Measurements from ENCODE around the gene ST3GAL4. TPM values are rescaled to one million over a fixed set of nuclear protein-coding genes. Genes with fewer than 3 reads are reported as not detected.

Gene ST3GAL4
- total RNA-seq, 1 experiment from 2014 or later: 5.8 TPM

DNA sequence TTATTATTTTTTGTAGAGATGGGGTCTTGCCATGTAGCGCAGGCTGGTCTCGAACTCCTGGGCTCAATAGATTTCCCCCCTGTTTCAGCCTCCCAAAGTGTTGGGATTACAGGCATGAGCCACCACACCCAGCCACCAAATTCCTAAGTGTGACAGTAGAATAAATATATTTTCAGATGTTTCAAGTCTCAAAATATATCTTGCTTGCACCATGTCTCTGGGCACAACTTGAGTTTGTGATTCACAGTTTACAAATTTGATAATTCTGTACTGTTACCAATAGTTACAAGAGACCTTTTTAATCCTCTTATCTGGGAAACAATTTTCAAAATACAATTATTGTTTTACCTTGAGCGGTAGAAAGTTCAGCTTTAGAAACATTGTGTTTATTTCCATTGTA is 32.5 kb upstream of the ST3GAL4 start:
- H3K4me3 ChIP-seq (ENCODE audit: low read length): no peak overlapping the region
- H3K36me3 ChIP-seq (ENCODE audit: insufficient read depth, low read length): no peaks in the 10 kb centered on the region
- H3K4me1 ChIP-seq (ENCODE audit: low read length): no peaks in the 10 kb centered on the region
- H3K4me2 ChIP-seq (ENCODE audit: low read depth, low read length, poor library complexity, severe bottlenecking): no peak overlapping the region
- H3K9me2 ChIP-seq (replicated peaks; ENCODE audit: insufficient read depth, low read length): no peaks in the 10 kb centered on the region
- H2AFZ ChIP-seq (ENCODE audit: low read length): no peak overlapping the region
- no peak for DNase-seq
- H3K27me3 ChIP-seq (ENCODE audit: low read length): no peaks in the 10 kb centered on the region
- no peaks in the 10 kb centered on the region for H4K20me1 ChIP-seq (ENCODE audit: insufficient read depth, low read depth, low read length)
- no peaks in the 10 kb centered on the region for H3K9me3 ChIP-seq (ENCODE audit: low read length)
- no peak overlapping the region for H3K27ac ChIP-seq (ENCODE audit: low read length)
- no peak overlapping the region for H3K9ac ChIP-seq (ENCODE audit: low read length)
- peaks cover 6% of the 10 kb centered on the region; the same call in 1 of the 2 replicates for H3K79me2 ChIP-seq (ENCODE audit: low read length)

- peaks cover 4% of the 10 kb centered on the region; the same call in 1 of the 2 replicates for H3K79me2 ChIP-seq (ENCODE audit: low read length)
- H3K27me3 ChIP-seq (ENCODE audit: low read length): no peaks in the 10 kb centered on the region
- H3K9ac ChIP-seq (ENCODE audit: low read length): no peak overlapping the region
- no peak overlapping the region for H3K4me3 ChIP-seq (ENCODE audit: low read length)
- DNase-seq: no peak
- no peaks in the 10 kb centered on the region for H3K9me2 ChIP-seq (replicated peaks; ENCODE audit: insufficient read depth, low read length)
- H4K20me1 ChIP-seq (ENCODE audit: insufficient read depth, low read depth, low read length): no peaks in the 10 kb centered on the region
- H3K27ac ChIP-seq (ENCODE audit: low read length): no peak overlapping the region
- no peaks in the 10 kb centered on the region for H3K36me3 ChIP-seq (ENCODE audit: insufficient read depth, low read length)
- no peak overlapping the region for H2AFZ ChIP-seq (ENCODE audit: low read length)
- no peak overlapping the region for H3K4me2 ChIP-seq (ENCODE audit: low read depth, low read length, poor library complexity, severe bottlenecking)
- H3K9me3 ChIP-seq (ENCODE audit: low read length): no peaks in the 10 kb centered on the region
- H3K4me1 ChIP-seq (ENCODE audit: low read length): no peaks in the 10 kb centered on the region
Observed at GRCh38 chr11:126327281-126328000, 28.0 kb upstream of the ST3GAL4 start.

GRCh38 chr11:126328001-126328390 is 27.5 kb upstream of the ST3GAL4 start:
- no peak overlapping the region for H3K4me3 ChIP-seq (ENCODE audit: low read length)
- no peak overlapping the region for H3K4me2 ChIP-seq (ENCODE audit: low read depth, low read length, poor library complexity, severe bottlenecking)
- H3K9ac ChIP-seq (ENCODE audit: low read length): no peak overlapping the region
- no peak overlapping the region for H3K27ac ChIP-seq (ENCODE audit: low read length)
- H3K4me1 ChIP-seq (ENCODE audit: low read length): no peaks in the 10 kb centered on the region
- H3K36me3 ChIP-seq (ENCODE audit: insufficient read depth, low read length): no peaks in the 10 kb centered on the region
- no peaks in the 10 kb centered on the region for H3K9me2 ChIP-seq (replicated peaks; ENCODE audit: insufficient read depth, low read length)
- no peaks in the 10 kb centered on the region for H4K20me1 ChIP-seq (ENCODE audit: insufficient read depth, low read depth, low read length)
- H3K27me3 ChIP-seq (ENCODE audit: low read length): no peaks in the 10 kb centered on the region
- peaks cover 4% of the 10 kb centered on the region; the same call in 1 of the 2 replicates for H3K79me2 ChIP-seq (ENCODE audit: low read length)
- no peak for DNase-seq
- H3K9me3 ChIP-seq (ENCODE audit: low read length): no peaks in the 10 kb centered on the region
- H2AFZ ChIP-seq (ENCODE audit: low read length): no peak overlapping the region

DNA sequence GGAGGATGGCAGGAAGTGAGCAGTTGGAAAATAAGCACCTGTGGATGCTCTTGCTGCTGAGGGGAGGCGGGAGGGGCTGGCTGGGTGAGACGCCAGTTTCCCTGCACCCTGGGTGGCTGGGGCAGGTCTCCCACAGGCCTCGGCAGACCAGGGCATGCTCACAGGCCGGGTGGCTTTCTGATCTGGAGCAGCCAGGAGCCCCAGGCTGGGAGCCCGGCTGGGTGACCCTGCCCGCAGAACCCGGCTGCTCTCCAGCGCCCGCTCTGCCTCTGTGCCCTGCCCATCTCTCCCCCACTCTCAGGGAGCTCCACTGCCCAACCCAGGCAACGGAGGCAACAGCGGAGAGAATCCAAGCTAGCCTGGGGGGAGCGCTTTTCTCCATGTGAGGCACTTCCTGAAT is 27.0 kb upstream of the ST3GAL4 start:
- no peaks in the 10 kb centered on the region for H3K9me2 ChIP-seq (replicated peaks; ENCODE audit: insufficient read depth, low read length)
- H3K9me3 ChIP-seq (ENCODE audit: low read length): no peaks in the 10 kb centered on the region
- no peak for DNase-seq
- no peak overlapping the region for H3K4me3 ChIP-seq (ENCODE audit: low read length)
- H3K9ac ChIP-seq (ENCODE audit: low read length): no peak overlapping the region
- H3K4me2 ChIP-seq (ENCODE audit: low read depth, low read length, poor library complexity, severe bottlenecking): no peak overlapping the region
- no peaks in the 10 kb centered on the region for H3K4me1 ChIP-seq (ENCODE audit: low read length)
- no peak overlapping the region for H2AFZ ChIP-seq (ENCODE audit: low read length)
- peaks cover 4% of the 10 kb centered on the region; the same call in 1 of the 2 replicates for H3K79me2 ChIP-seq (ENCODE audit: low read length)
- no peaks in the 10 kb centered on the region for H4K20me1 ChIP-seq (ENCODE audit: insufficient read depth, low read depth, low read length)
- no peaks in the 10 kb centered on the region for H3K36me3 ChIP-seq (ENCODE audit: insufficient read depth, low read length)
- no peak overlapping the region for H3K27ac ChIP-seq (ENCODE audit: low read length)
- no peaks in the 10 kb centered on the region for H3K27me3 ChIP-seq (ENCODE audit: low read length)

- no peaks in the 10 kb centered on the region for H3K36me3 ChIP-seq (ENCODE audit: insufficient read depth, low read length)
- no peaks in the 10 kb centered on the region for H3K27me3 ChIP-seq (ENCODE audit: low read length)
- H3K27ac ChIP-seq (ENCODE audit: low read length): no peak overlapping the region
- H3K9me2 ChIP-seq (replicated peaks; ENCODE audit: insufficient read depth, low read length): no peaks in the 10 kb centered on the region
- no peak overlapping the region for H3K4me3 ChIP-seq (ENCODE audit: low read length)
- H4K20me1 ChIP-seq (ENCODE audit: insufficient read depth, low read depth, low read length): no peaks in the 10 kb centered on the region
- no peak overlapping the region for H2AFZ ChIP-seq (ENCODE audit: low read length)
- H3K79me2 ChIP-seq (ENCODE audit: low read length): peaks cover 4% of the 10 kb centered on the region; the same call in 1 of the 2 replicates
- DNase-seq: no peak
- no peak overlapping the region for H3K4me2 ChIP-seq (ENCODE audit: low read depth, low read length, poor library complexity, severe bottlenecking)
- H3K4me1 ChIP-seq (ENCODE audit: low read length): no peaks in the 10 kb centered on the region
- no peak overlapping the region for H3K9ac ChIP-seq (ENCODE audit: low read length)
- H3K9me3 ChIP-seq (ENCODE audit: low read length): no peaks in the 10 kb centered on the region
Observed at GRCh38 chr11:126328938-126329643, 26.4 kb upstream of the ST3GAL4 start.

- Histone ChIP-seq H3K27me3 (ENCODE audit: low read length) (no peaks in the 10 kb centered on the region), H3K4me2 (ENCODE audit: low read depth, low read length, poor library complexity, severe bottlenecking) (no peak overlapping the region), H3K4me3 (ENCODE audit: low read length) (no peak overlapping the region), H3K9ac (ENCODE audit: low read length) (no peak overlapping the region), H4K20me1 (ENCODE audit: insufficient read depth, low read depth, low read length) (no peaks in the 10 kb centered on the region), H2AFZ (ENCODE audit: low read length) (no peak overlapping the region), H3K79me2 (ENCODE audit: low read length) (peaks cover 4% of the 10 kb centered on the region; the same call in 1 of the 2 replicates), H3K27ac (ENCODE audit: low read length) (no peak overlapping the region), H3K9me3 (ENCODE audit: low read length) (no peaks in the 10 kb centered on the region), H3K36me3 (ENCODE audit: insufficient read depth, low read length) (no peaks in the 10 kb centered on the region), H3K4me1 (ENCODE audit: low read length) (no peaks in the 10 kb centered on the region), H3K9me2 (replicated peaks; ENCODE audit: insufficient read depth, low read length) (no peaks in the 10 kb centered on the region)
- no peak for DNase-seq
Observed at GRCh38 chr11:126329644-126330211, 25.8 kb upstream of the ST3GAL4 start.

GRCh38 chr11:126331286-126331685 is 24.2 kb upstream of the ST3GAL4 start:
- Histone ChIP-seq H2AFZ (ENCODE audit: low read length) (no peak overlapping the region), H3K4me3 (ENCODE audit: low read length) (no peak overlapping the region), H3K36me3 (ENCODE audit: insufficient read depth, low read length) (no peaks in the 10 kb centered on the region), H3K9me3 (ENCODE audit: low read length) (no peaks in the 10 kb centered on the region), H3K9me2 (replicated peaks; ENCODE audit: insufficient read depth, low read length) (no peaks in the 10 kb centered on the region), H3K4me2 (ENCODE audit: low read depth, low read length, poor library complexity, severe bottlenecking) (no peak overlapping the region), H3K27me3 (ENCODE audit: low read length) (no peaks in the 10 kb centered on the region), H3K9ac (ENCODE audit: low read length) (no peak overlapping the region), H3K4me1 (ENCODE audit: low read length) (no peaks in the 10 kb centered on the region), H3K79me2 (ENCODE audit: low read length) (no peaks in the 10 kb centered on the region), H4K20me1 (ENCODE audit: insufficient read depth, low read depth, low read length) (no peaks in the 10 kb centered on the region), H3K27ac (ENCODE audit: low read length) (no peak overlapping the region)
- no peak for DNase-seq

DNA sequence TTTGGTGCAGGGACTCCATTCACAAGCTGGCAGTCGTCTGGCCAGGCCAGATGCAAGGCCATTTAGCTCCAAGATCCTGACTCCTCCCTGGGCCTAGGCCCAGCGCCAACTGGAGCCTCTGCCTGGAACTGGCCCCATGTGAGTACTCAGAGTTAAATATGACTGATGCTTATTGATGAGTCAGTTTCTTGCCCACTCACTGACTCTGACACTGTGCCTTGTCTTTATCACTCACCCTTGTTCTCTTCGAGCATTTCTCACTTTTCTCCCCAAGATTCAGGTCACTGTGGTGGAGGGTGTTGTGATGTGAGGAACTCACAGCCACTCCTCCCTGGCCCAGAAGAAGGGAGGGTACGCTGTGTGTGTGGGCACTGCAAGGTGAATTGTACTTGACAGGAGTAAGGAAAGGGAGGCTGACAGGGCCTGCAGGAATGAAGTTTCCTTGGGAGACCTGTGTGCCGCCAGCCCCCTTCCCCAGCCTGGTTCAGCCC is 23.2 kb upstream of the ST3GAL4 start:
- H3K4me2 ChIP-seq (ENCODE audit: low read depth, low read length, poor library complexity, severe bottlenecking): no peak overlapping the region
- no peaks in the 10 kb centered on the region for H3K36me3 ChIP-seq (ENCODE audit: insufficient read depth, low read length)
- no peaks in the 10 kb centered on the region for H3K9me2 ChIP-seq (replicated peaks; ENCODE audit: insufficient read depth, low read length)
- H3K9ac ChIP-seq (ENCODE audit: low read length): no peak overlapping the region
- no peaks in the 10 kb centered on the region for H3K9me3 ChIP-seq (ENCODE audit: low read length)
- no peak for DNase-seq
- H3K79me2 ChIP-seq (ENCODE audit: low read length): no peaks in the 10 kb centered on the region
- no peaks in the 10 kb centered on the region for H4K20me1 ChIP-seq (ENCODE audit: insufficient read depth, low read depth, low read length)
- no peak overlapping the region for H3K4me3 ChIP-seq (ENCODE audit: low read length)
- no peak overlapping the region for H3K27ac ChIP-seq (ENCODE audit: low read length)
- no peak overlapping the region for H2AFZ ChIP-seq (ENCODE audit: low read length)
- H3K4me1 ChIP-seq (ENCODE audit: low read length): no peaks in the 10 kb centered on the region
- no peaks in the 10 kb centered on the region for H3K27me3 ChIP-seq (ENCODE audit: low read length)

Data from Karpas-422 (cell line).